ENCODE measurements around the gene KRTAP10-2.

Gene KRTAP10-2

GRCh38 chr21:44537930-44538911, 13.1 kb downstream of the KRTAP10-2 start:
- no peak for DNase-seq

DNA sequence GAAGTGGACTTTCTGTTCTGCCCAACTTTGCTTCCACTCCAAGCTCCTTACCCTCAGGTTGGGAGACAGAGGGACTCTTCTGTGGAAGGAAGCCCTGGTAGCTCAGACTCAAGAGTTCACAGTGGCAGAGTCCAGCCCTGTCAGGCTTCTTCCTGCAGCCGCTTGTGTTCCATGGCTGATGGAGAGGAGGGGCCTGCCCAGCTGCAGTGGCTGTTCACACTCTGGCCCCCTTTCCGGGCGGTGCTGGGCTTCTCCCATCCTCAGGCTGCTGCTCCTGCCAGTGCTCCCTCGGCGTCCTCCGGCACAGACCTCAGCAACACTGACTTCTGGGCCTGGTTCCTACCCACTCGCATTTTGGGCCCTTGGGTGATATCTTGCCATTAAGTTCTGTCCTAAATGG, 15.3 kb downstream of the KRTAP10-2 start:
- no peak for DNase-seq

DNA sequence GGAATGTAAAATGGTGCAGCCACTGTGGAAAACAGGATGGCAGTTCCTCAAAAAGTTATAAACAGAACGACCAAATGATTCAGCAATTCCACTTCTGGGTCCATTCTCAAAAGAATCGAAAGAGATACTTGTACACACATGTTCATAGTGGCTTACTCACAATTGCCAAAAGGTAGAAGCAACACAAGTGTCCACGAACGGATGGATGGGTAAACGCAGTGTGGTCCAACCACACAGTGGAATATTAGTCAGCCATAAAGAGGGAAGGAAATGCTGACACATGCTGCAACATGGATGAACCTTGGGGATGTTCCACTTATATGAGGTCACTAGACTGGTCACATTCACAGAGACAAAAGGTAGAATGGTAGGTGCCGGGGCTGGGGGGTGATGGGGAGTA, 16.6 kb downstream of the KRTAP10-2 start:
- no peak for DNase-seq

DNA sequence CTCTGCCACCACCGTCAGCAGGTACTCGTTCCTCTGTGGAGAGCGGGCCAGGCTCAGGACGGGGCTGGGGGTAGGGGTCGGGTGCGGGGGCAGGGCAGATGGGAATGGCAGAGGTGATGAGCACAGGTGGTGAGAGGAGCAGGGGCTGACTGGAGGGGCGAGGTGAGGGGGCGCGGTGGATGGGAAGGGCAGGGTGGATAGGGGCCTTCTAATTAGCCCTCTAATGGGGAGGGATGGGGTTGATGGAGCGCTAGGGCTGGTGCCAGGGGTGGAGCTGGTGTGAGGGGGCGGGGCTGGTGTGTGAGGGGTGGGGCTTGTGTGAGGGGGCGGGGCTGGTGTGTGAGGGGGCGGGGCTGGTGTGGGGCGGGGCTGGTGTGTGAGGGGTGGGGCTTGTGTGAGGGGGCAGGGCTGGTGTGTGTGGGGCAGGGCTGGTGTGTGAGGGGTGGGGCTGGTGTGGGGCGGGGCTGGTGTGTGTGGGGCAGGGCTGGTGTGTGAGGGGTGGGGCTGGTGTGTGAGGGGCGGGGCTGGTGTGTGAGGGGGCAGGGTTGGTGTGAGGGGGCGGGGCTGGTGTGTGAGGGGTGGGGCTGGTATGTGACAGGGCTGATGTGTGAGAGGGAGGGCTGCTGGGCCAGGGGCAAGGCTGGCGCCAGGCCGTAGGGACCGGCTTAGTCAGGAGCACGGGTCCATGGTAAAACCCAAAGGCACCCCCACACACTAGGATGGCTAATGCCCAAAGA, 17.2 kb downstream of the KRTAP10-2 start:
- DNase-seq: no peak

DNA sequence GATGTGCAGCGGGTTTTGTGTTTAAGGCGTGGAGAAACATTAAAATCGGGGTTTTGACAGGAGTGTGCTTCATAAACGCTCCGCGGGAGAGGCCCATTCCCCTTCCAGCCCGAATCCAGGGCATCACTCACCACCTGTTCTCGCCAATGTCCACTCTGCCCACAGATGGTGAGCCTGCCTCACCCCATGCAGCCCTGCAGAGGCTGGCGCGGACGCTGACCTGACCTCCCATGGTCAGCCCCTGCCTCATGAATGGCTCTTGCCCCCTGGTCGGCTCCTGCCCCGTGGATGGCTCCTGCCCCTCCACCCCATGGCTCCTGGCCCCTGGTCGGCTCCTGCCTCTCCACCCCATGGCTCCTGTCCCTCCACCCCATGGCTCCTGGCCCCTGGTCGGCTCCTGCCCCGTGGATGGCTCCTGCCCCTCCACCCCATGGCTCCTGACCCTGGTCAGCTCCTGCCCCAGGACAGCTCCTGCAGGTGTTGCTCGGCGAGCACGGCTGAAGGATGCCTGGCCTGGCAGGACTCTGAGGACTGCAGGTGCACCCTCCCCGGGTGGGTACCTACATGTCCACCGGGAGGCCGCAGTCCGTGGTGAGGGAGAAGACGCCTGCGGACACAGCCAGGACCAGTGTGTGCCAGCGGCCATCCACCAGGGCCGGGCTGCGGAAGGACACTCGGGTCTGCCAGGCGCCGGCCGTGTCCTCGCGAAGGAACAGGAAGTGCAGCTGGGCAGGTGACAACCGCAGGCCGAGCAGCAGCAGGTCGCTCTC, 18.0 kb downstream of the KRTAP10-2 start:
- no peak for DNase-seq

DNA sequence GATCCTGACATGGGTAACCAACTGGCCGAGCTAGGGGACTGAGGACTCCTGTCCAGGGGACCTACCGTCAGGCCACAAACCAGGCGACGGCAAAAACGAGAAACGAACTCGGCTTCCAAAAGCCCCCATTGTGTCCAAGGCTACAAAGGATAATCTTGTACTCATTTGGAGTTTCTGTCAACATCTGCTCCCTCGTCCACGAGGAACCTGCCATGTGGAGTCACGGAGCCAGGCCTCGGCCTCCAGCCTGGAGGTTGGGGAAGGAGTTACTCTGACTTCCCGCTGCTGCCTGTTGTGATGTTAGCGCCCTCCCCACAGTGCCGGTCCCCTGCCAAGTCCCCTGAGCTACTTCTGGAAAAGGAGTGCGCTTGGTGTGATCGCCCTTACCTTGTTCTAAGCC, 18.6 kb downstream of the KRTAP10-2 start:
- no peak for DNase-seq

DNA sequence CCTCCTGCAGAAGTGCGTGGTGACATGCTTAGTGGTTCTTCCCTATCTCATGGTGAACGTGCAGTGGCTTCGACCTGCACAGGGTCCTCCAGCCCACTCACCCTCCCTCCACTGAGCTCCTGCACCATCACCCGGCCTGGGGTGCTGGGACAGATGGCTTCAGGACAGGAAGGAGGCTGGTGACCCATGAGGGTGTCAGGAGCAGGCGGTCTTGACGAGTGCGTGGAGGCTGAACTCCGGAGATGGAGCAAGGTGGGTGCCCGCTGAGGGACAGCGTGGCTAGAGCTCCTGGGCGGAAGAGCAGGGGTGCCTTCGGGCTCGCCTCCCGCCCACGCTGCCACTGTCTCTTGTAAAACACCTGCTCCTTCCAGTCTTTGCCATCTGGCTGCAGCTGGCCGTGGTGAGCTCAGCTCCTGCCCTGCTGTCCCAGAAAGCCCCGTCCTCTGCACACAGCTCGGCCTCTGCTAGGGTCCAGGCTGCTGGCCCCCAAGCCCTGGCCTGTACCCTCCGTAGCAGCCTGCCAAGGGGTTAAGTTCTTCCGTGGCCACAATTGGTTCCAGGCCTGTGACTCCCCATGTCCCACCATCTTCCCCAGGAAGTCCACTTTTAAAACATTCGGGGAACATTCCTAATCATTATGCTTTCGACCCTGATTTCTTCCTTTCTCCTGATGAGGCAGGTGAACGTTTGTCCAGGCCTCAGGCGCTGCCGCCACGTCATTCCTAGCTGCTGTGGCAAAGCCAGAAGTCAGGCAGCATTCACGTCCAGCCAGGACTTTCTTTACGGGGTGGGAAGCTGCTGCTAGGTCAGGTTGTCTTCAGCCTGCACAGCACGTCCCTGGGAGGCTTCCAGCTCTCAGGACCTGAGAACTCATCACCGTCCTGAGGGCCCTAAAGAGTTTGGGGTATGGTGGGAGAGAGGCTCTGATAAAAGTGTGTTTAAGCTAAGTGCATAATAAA, 19.4 kb downstream of the KRTAP10-2 start:
- DNase-seq: no peak

DNA sequence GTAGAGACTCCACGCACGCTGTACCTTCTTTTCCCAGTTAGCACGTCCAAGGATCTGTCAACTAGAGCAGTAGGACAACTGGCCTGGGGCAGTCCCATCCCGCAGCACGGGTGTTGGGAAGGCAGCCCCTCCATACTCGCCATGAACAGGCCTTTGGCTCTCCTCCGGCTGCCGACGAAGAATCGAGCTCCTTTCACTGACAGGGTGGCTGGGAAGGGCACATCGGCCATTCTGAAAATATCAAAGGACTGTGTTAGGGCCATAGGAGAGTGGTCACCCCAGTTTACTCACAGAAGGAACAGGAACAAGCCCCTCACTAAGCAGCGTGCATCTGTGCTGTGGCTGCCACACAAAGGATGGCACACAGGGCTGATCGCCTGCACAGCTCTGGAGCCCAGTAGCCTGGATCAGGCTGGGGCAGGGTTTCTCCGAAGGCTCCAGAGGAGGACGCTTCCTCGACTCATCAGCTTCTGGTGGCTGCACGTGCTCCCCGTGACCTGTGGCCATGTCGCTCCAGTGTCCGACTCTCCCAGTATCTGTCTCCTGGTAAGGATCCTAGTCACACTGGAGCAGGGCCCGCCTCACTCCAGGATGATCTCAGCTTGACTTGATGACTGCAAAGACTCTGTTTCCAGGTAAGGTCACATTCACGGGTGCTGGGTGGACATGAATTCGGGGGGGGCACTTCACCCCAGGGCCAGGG, 20.3 kb downstream of the KRTAP10-2 start:
- DNase-seq: no peak

- DNase-seq: no peak
These were observed 20.9 kb downstream of the KRTAP10-2 start for GRCh38 chr21:44530221-44530902.

DNA sequence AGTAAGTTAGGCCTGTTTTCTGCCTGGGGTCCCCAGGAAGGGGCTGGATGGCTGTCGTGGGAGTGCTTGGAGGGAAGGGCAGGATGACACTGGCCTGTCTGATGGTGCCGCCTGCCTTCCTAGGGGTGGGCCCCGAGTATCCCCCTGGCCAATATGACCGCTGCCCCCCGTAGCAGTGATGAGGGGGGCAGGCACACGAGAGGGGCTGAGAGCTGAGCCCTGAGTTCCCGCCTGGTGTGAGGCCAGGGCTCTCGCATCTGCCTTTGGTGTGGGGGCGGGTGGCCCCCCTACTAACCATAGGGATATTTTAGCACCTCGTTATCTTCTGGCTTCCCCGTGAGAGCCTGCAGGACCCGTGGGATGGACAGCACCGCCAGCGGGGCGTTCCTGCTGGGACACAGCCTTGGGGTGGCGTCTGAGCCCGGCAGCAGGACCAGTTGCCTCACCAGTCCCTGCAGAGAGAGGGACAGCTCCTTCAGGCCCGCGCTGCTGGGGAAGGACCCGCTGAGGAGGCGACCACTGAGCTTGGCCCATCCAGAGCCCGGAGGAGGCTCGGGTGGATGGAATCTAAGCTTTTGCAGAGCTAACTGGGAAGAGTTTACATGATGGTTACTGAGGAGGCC, 21.7 kb downstream of the KRTAP10-2 start:
- no peak for DNase-seq

GRCh38 chr21:44529011-44529421, 22.3 kb downstream of the KRTAP10-2 start:
- no peak for DNase-seq

DNA sequence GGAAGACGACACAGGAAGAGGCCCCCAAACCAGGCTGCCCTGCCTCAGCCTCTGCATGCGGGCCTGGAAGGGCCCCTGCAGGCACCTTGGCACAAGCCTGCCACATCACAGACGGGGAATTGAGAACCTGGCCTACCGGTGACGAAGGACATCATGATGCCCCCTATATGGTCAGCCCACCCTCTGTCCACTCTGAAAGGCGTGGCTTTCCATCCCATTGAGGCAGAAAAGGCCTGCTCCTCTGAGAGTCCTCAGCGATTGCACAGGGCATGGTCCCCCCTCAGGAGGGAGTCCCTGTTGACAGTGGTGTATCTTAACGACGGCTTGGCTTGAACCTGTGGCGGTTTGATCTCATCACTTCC, 22.7 kb downstream of the KRTAP10-2 start:
- no peak for DNase-seq

DNA sequence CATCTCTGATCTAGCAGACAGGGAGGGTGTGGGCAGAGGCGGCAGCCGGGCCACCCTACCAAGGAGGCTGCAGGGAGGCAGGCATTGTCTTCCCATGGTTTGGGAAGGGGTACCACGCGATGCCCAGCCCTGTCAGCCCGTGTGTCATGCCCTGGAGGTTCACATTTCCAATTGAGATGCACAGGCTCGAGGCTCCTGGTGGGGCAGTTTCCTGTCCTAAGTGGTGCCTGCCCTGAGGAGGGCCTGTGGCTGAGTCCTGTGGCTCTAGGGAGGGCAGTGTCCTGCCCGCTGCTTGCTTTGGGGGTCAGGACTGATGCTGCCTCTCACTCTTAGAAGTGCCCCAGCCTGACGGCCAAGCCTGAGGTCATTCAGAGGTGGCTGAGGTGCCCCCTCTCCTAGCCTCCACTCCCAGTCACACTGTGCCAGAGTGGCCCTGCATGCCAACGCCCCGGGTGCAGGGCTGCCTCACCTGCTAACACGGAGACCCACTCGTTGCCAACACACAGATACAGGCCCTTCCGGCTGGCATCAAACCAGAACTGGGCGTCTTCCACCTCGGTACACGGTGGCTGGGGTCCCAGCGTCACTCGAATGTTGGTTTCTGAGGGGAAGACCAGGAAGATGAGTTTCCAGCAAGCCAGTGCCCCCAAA, 23.2 kb downstream of the KRTAP10-2 start:
- DNase-seq: no peak

DNA sequence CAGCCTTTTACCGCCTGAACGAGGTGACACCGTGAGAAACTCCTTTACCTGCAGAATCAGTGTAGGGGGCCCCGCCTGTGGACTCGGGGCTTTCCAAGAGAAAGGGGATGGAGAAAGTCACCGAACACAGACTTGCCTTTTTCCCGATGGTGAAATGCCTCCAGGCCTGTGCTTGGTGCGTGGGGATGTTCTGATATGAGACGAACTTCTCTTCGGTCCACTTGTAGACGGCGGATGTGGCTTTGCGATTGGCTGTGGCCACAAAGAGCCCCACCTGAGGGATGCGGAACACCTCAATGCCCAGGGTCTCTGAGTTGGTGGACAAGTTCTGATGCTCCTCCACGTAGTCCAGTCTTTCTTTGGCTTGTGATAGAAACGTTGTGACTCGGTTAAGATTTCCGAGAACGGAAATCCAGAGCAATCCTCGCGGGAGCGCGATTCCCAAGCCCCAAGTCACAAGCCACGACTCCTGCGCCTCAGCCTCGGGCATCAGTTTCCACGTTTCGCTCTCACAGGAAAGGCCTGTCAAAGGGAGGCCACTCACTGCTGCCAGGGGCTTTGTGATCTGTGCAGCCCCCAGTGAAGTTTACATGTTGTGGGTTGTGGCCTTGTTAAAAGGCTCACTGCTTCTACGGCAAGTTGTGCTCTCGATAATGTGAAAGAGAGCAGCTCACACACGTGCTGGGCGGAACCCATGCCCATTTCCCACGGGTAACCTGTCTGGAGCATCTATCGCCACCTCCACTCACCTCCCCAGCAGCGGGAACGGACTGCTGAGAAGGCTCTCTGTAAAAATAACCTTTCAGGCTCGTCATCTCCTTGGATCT, 23.9 kb downstream of the KRTAP10-2 start:
- no peak for DNase-seq

DNA sequence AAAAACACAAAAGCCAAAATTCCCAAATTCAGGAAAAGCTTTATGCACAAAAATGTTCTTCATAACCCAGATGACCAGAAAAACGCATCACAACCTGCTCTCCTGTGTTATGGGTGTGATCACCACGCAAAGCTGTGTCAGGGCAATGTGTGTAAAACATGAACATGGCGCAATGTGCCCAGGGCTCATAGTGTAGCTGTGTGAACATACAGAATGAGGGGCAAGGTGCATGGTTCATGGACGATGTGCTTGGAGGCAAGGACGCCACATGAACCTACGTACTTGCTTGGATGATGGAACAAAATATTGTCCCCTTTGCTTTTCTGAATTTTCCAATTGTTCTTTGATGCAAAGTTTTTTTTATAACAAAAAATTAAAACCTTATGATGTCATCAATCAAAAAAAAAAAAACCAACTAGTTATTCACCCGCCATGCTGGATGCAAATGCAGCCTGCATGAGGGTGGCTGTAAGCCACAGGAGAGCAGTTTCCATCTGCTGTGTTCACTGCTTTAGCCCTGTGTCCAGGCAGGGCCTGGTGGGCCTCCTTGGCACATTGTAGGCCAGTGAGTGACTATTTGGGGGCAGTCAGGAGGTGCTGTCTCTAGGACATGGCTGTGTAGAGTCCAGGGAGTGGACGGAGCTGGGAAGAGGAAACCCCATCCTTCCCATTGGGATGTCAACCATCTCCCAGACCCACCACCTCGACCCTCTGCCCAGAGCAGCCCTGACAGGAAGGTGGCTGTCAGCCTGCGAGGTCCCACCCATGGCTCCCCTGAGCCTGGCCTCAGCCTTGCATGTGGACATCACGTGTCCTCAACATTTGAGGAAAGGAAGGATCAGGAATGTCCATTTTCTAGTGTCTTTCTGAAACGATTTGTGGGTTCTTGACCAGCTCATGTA, 25.0 kb downstream of the KRTAP10-2 start:
- DNase-seq: no peak

DNA sequence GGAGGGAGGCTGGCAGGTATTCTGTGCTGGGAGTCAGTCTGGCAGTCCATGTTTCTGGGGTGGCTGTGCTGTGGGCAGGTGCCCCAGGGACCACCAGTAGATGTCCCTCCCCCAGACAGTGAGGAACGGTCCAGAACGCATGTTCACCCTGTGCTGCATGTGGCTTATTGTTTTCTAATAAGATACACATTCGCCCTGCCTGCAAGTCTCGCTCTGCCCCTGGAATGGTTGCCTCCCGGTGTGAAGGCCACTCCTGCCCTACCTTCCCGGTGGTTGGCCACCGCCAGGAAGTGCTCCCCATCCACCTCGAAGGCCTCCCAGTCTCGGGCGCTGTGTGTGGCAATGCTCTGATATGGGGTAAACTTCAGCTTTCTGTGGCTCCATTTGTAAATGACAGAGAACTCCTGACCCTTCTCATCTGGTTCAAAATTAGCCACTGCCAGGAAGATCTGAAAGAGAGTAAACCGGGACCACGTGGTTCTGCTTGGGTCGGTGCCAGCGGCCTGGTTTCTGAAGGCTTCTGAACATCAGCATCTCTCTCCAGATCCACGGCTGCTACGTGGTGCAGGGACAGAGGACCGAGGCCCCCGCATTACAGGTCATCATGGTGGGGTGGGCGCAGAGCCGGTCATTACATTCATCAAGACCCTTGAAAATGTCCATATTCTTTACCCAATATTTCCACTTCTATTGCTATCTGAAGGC, 25.8 kb downstream of the KRTAP10-2 start:
- no peak for DNase-seq

Measured in stimulated activated CD4-positive, alpha-beta T cell treated with anti-CD3 and anti-CD28 coated beads, Interleukin-4, amount 100 ng/mL, for 1 hour (primary cell).